Cardiac muscle cell (in vitro differentiated cells and primary cell): Measurements from ENCODE around the gene NAV2. TPM values are rescaled to one million over a fixed set of nuclear protein-coding genes. Genes with fewer than 3 reads are reported as not detected.

ENCODE experiments used
- DNase-seq, 2 donors: peaks; one replicate each; pipeline versions ENCODE4 v3.0.0 to v3.0.0-alpha.2; 2010 to 2017; ENCODE audit warnings: low read depth in 1 of 2, low spot score in 1 of 2
- H3K27ac ChIP-seq: fragments of 200-600 bp; sonication (generic); 2 replicates; pipeline ENCODE4 v1.5.1; 2016
- H3K27me3 ChIP-seq: fragments of 200-600 bp; sonication (generic); 2 replicates; pipeline ENCODE4 v1.6.0; 2016; ENCODE audit warnings: control low read depth
- H3K36me3 ChIP-seq: fragments of 200-600 bp; sonication (generic); 2 replicates; pipeline ENCODE4 v1.5.1; 2016; ENCODE audit warnings: control low read depth
- H3K4me1 ChIP-seq: fragments of 200-600 bp; sonication (generic); 2 replicates; pipeline ENCODE4 v1.8.1; 2017; ENCODE audit warnings: low read depth, mild to moderate bottlenecking, mixed run types
- H3K4me3 ChIP-seq: fragments of 200-600 bp; sonication (generic); 2 replicates; pipeline ENCODE4 v1.5.1; 2016; ENCODE audit warnings: mild to moderate bottlenecking
- H3K9me3 ChIP-seq: fragments of 200-600 bp; sonication (generic); 2 replicates; pipeline ENCODE4 v1.5.1; 2017; ENCODE audit warnings: low read depth, mild to moderate bottlenecking, control low read depth
- CTCF ChIP-seq: IDR thresholded peaks from 2 replicates; pipeline ENCODE4 v1.5.1; 2012; ENCODE audit warnings: low read depth, mild to moderate bottlenecking, low read length
- polyA plus RNA-seq: library from polyadenylated mRNA; unstranded; fragments of >200 nt; fragmentation: Nextera tagmentation; extraction: Ambion mirVana; gene quantifications from 2 replicates; pipeline ENCODE4 v1.2.1, GENCODE V29; 2016
- total RNA-seq: library from RNA; depleted of rRNA; stranded (reverse); fragments of >200 nt; gene quantifications from 2 replicates; pipeline ENCODE4 v1.2.3, GENCODE V29; 2016

NAV2 gene
- total and polyA plus RNA-seq, 2 experiments from 2014 or later = 113 to 164 TPM

GRCh38 chr11:20007386-20007785 is 294.7 kb downstream of the NAV2 start:
- peak in 1 of 2 donors; percentile 85 for DNase-seq
- H3K4me1 ChIP-seq = peaks cover 89% of the 10 kb centered on the region
- no peaks in the 10 kb centered on the region for H3K27me3 ChIP-seq
- H3K27ac ChIP-seq = peak overlapping the region; percentile 93
- no peak for TF ChIP-seq CTCF
- H3K9me3 ChIP-seq = no peaks in the 10 kb centered on the region
- no peak overlapping the region for H3K4me3 ChIP-seq
- H3K36me3 ChIP-seq = no peaks in the 10 kb centered on the region

- H3K4me1 ChIP-seq = peaks cover 87% of the 10 kb centered on the region
- DNase-seq = peak in 1 of 2 donors; percentile 51
- no peaks in the 10 kb centered on the region for H3K27me3 ChIP-seq
- no peak overlapping the region for H3K4me3 ChIP-seq
- no peaks in the 10 kb centered on the region for H3K9me3 ChIP-seq
- peak overlapping the region; percentile 93 for H3K27ac ChIP-seq
- no peaks in the 10 kb centered on the region for H3K36me3 ChIP-seq
- no peak for TF ChIP-seq CTCF
These were observed 295.7 kb downstream of the NAV2 start for GRCh38 chr11:20008190-20008870.

DNA sequence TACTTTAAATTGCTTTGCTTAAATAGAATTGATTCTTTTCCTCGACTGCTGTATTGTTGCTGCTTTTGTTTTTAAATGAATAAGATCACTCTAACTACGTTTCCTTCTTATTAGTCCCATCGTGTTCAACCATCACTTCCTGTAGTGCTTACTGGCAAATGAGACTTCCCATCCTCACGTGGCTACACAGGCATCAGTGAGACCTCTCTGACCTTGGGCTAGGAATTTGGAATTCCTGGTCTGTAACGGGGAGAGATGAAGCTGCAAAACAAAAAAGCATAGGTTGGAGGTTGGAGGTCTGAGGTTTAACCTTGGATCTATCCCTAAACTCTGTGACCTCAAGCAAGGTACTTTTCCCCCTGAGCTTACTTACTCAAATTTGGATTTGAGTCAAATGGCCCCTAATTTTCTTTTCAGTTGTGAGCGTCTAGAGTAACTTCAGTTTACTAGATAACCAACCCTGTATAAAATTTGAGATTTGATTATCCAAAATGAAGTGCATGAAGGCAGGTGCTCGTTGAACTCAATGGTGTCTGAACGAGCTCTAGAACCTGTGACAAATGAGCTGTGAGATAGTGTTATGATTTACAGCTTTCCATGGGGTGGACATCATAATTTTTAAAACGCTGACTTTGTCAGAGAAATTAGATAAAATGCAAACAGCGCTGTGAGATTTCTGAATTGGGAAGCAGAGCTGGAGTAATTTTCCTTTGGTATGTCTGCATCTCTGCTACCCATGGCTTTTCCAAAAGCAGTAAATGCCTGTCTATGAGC is 296.4 kb downstream of the NAV2 start:
- Histone ChIP-seq H3K27me3 (no peaks in the 10 kb centered on the region), H3K9me3 (no peaks in the 10 kb centered on the region), H3K4me3 (no peak overlapping the region), H3K4me1 (peaks cover 87% of the 10 kb centered on the region), H3K27ac (peak overlapping the region; percentile 93), H3K36me3 (no peaks in the 10 kb centered on the region)
- no peak for DNase-seq
- no peak for TF ChIP-seq CTCF

- H3K4me1 ChIP-seq = peaks cover 80% of the 10 kb centered on the region
- peak overlapping the region; percentile 25 for H3K27ac ChIP-seq
- no peaks in the 10 kb centered on the region for H3K9me3 ChIP-seq
- DNase-seq = no peak
- no peaks in the 10 kb centered on the region for H3K27me3 ChIP-seq
- TF ChIP-seq CTCF = no peak
- no peak overlapping the region for H3K4me3 ChIP-seq
- H3K36me3 ChIP-seq = no peaks in the 10 kb centered on the region
These were observed 297.7 kb downstream of the NAV2 start for GRCh38 chr11:20010156-20010850.

DNA sequence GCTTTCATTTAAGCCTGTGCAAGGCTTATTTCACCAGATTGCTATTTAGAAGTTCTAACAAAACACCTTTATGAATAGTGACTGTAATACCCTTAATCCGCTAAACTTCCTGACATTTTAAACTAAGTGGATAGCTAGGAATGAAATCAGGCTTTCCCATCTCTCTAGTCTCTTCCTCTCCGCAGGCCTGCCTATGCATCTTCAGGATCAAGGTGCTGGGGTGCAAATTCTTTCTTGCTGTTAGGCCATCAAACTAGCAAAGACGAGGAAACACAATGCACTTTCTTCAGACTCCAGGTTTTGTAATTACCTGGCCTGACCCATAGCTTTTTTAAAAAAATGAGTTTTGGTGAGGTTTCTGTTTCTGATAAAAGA is 298.2 kb downstream of the NAV2 start:
- H3K36me3 ChIP-seq = no peaks in the 10 kb centered on the region
- H3K27ac ChIP-seq = peak overlapping the region; percentile 25
- no peak for DNase-seq
- TF ChIP-seq CTCF = no peak
- H3K9me3 ChIP-seq = no peaks in the 10 kb centered on the region
- H3K4me3 ChIP-seq = no peak overlapping the region
- peaks cover 79% of the 10 kb centered on the region for H3K4me1 ChIP-seq
- no peaks in the 10 kb centered on the region for H3K27me3 ChIP-seq
